Erythroblast (primary cell): ENCODE results near the gene KLHL29.

Experiments
- GATA1 ChIP-seq: IDR thresholded peaks from 2 replicates; pipeline ENCODE4 v1.6.1; 2011; ENCODE audit warnings: low read depth, mild to moderate bottlenecking, control low read depth, low read length, moderate library complexity
- POLR2A ChIP-seq: IDR thresholded peaks from 2 replicates; pipeline ENCODE4 v1.6.1; 2011; ENCODE audit warnings: mild to moderate bottlenecking, low read length

DNA sequence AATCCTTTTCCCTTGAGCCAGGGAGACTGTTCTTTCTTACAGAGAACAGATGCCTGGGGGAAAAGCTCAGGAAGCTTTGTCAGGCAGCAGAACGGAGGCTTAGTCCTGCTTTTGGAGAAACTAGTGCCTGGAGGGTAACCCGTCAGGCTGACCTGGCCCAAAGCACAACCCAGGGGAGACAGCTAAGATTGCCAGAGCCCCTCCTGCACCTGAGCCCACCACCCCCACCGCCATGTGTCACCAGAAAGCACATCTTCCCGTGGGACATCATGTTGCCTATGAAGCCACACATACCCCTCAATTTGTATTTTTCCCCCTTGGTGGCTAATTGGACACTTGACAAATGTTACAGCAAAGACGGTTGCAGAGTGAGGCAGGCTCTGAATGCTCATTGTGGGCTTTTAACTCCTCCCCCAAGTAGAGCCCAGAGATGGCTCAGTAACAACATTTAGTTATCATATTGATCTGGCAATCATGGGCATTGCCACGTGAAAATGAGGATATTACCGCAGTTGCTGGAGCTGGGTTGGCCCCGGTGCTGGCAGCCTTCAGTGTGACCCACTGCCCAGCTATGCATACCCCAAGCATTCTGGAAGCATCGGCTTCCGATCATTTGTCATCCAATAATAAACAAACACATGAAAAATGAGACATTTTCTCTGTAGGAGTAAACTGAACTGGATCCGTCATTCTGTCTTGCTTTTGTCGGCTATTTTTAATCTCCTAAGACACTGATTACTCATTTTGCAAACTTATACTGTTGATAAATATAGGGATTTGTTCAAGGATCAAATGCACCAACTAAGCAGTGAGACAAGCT, 312.5 kb downstream of the KLHL29 start:
- no peak for TF ChIP-seq POLR2A
- TF ChIP-seq GATA1 = no peak
